Right lobe of liver (tissue), 6 donors: ENCODE measurements around the gene IL4I1. TPM values are rescaled to one million over a fixed set of nuclear protein-coding genes. Genes with fewer than 3 reads are reported as not detected.

Experiments used
- ATAC-seq, 4 donors: fragments of 200-7000 bp; cut with Tn5 transposase; one replicate each; pipeline ENCODE4 v1.9.1; 2020; ENCODE audit warnings: mild to moderate bottlenecking in 4 of 4, moderate library complexity in 4 of 4
- DNase-seq, 3 donors: peaks; one replicate each; pipeline ENCODE4 v3.0.0-alpha.2; 2020
- H3K27ac ChIP-seq, 3 donors: fragments of 200-600 bp; one replicate each; pipeline ENCODE4 v1.8.0; 2022
- H3K27me3 ChIP-seq, 2 donors: fragments of 200-600 bp; one replicate each; pipeline ENCODE4 v1.8.0; 2022
- H3K36me3 ChIP-seq, 4 donors: fragments of 200-600 bp; sonication (generic) in 1 of 4; one replicate each; pipeline versions ENCODE4 v1.5.1 to v1.8.0; 2017 to 2022; ENCODE audit warnings: control low read depth in 1 of 4
- H3K4me1 ChIP-seq, 4 donors: fragments of 200-600 bp; sonication (generic) in 1 of 4; one replicate each; pipeline versions ENCODE4 v1.5.1 to v1.8.0; 2017 to 2022; ENCODE audit warnings: control low read depth in 1 of 4
- H3K4me3 ChIP-seq, 3 donors: fragments of 200-600 bp; one replicate each; pipeline ENCODE4 v1.8.0; 2022
- H3K9me3 ChIP-seq, 4 donors: fragments of 200-600 bp; sonication (generic) in 1 of 4; one replicate each; pipeline versions ENCODE4 v1.5.1 to v1.8.0; 2017 to 2022; ENCODE audit warnings: control low read depth in 1 of 4
- POLR2A ChIP-seq: fragments of 450-650 bp; IDR thresholded peaks from one replicate; pipeline ENCODE4 v1.6.1; 2017; ENCODE audit warnings: antibody characterized with exemption, mild to moderate bottlenecking
- WGBS: methylation state at CpG from one replicate; pipeline ENCODE4 v1.1.6; 2018; ENCODE audit warnings: low coverage, low lambda C conversion rate; ENCODE audit not compliant: insufficient coverage; ENCODE audit errors: missing lambda C conversion rate; 5-methylcytosine and 5-hydroxymethylcytosine counted together
- intact Hi-C, 2 donors: fragments of 100-400 bp; cut with DNase I; formaldehyde crosslinking; loops; one replicate each; pipeline versions ENCODE4 v1.11.2 to v1.14.1; 2022
- total RNA-seq, 6 experiments: library from RNA; depleted of rRNA in 2 of 6; stranded (reverse); fragments of >200 nt in 2 of 6; fragmentation: NEBNext Ultra II Directional in 3 of 6; extraction: Animal tissue kit (Norgen Biotek cat#: 25700) in 3 of 6; gene quantifications; one replicate each; pipeline versions ENCODE4 v1.1.0 to v1.2.4, GENCODE V29; 2016 to 2023
- TF ChIP-seq, protein P1 (sequence below), 4 donors: fragments of 200-600 bp in 3 of 4; fragments of 450-650 bp in 1 of 4; IDR thresholded peaks; one replicate each; pipeline versions ENCODE4 v1.5.1 to v1.8.0; 2016 to 2022; ENCODE audit warnings: antibody characterized with exemption in 4 of 4, mild to moderate bottlenecking in 2 of 4
- donor health status: DM: no; HTN: yes; CAD: no.
- donor health status: DM: no; HTN: no; CAD: no.
- donor health status: DM: no; HTN: no; CAD: no.
- donor health status: DM: no; HTN: yes; CAD: no.
- donor health status: DM: no; HTN: yes; CAD: no.

Gene IL4I1
- total RNA-seq, 6 experiments from 2014 or later, result 0.56 to 4.2 (median 1.0) TPM; not detected in 3

DNA sequence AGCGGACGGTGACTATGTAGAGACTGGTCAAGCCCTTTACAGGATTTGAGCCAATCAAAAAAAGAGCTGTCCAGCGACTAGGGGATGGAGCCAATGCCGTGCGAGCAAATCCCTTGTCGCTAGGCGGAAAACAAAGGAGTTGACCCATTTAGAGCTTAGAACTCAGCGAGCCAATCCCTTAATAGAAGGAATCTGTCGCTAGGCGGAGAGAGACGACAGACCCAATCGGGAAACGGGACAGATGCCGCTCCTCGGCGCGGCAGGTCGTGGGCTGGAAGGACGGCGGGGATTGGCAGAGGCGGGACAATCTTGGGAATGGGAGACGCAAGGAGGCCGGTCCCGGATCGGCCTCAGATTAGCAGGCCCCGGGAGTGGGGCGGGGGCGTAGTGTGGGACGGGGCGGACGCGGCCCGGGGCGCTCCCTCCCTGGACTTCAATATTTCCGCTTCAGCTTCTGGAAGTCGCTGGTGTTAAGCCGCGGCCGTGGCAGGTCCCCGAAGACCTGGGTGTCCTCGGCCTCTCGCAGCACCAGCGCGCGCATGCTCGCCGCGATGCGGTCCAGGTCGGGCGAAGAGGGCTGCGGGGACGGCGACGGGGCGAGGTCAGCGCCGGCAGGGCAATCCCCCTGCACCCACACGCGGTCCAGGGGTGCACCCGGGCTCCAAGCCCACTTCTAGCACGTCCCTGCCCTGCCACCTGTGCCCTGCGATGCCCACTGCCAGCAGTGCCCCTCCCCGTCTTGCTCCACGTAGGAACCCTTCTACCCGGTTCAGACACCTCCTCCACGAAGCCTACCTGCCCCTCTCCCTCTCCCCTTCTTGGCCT, 27.0 kb downstream of the IL4I1 start:
- DNase-seq, result peak; percentile 95 to 97 (median 96)
- intact Hi-C loops, result no loop called here
- 0% methylated on average over 30 of the region's 67 CpGs for WGBS
- TF ChIP-seq, protein P1, sequence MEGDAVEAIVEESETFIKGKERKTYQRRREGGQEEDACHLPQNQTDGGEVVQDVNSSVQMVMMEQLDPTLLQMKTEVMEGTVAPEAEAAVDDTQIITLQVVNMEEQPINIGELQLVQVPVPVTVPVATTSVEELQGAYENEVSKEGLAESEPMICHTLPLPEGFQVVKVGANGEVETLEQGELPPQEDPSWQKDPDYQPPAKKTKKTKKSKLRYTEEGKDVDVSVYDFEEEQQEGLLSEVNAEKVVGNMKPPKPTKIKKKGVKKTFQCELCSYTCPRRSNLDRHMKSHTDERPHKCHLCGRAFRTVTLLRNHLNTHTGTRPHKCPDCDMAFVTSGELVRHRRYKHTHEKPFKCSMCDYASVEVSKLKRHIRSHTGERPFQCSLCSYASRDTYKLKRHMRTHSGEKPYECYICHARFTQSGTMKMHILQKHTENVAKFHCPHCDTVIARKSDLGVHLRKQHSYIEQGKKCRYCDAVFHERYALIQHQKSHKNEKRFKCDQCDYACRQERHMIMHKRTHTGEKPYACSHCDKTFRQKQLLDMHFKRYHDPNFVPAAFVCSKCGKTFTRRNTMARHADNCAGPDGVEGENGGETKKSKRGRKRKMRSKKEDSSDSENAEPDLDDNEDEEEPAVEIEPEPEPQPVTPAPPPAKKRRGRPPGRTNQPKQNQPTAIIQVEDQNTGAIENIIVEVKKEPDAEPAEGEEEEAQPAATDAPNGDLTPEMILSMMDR (IDR thresholded peaks at IDR 0.05), result peak in 2 of 4 donors; percentile 22 to 24
- TF ChIP-seq POLR2A, result peak; percentile 72
- Histone ChIP-seq H3K27me3 (no peaks in the 10 kb centered on the region), H3K27ac (peak overlapping the region; percentile 64 to 87 (median 69)), H3K4me3 (peak overlapping the region; percentile 48 to 72 (median 65)), H3K9me3 (no peaks in the 10 kb centered on the region), H3K4me1 (peaks cover 4 to 36% (median 17%) of the 10 kb centered on the region in 4 donors), H3K36me3 (peaks cover 0 to 3% (median 0%) of the 10 kb centered on the region in 4 donors)
- ATAC-seq, result peak; percentile 61 to 81 (median 79)

DNA sequence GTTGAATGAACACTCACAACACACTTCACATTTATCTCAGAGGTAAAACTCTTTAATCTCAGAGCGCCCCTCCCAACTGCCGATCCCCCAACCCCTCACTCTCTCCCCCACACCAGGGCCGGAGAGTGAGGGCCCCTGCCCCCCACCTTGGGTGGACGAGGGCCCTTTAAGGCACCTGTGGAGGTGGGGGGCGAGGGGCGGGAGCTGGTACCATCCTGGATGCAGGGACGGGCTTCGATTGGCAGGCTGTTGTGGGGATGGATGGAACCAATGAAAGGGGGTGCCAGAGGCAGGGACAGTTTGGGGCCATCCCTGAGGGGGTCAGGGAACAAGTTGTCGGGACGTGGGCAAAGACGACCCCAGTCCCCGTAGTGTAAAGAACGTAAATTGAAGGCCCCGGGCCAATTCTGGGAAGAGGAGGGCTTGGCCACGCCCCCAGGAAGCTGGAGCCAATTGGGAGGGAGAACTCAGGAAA, 27.6 kb downstream of the IL4I1 start:
- Histone ChIP-seq H3K27ac (peak overlapping the region; percentile 34 to 69 (median 69)), H3K4me1 (peaks cover 4 to 37% (median 17%) of the 10 kb centered on the region in 4 donors), H3K9me3 (no peaks in the 10 kb centered on the region), H3K36me3 (peaks cover 0 to 4% (median 1%) of the 10 kb centered on the region in 4 donors), H3K4me3 (peak overlapping the region; percentile 3 to 72 (median 19)), H3K27me3 (no peaks in the 10 kb centered on the region)
- intact Hi-C loops, result no loop called here
- DNase-seq, result no peak
- peak; percentile 1 to 12 (median 2) for ATAC-seq
- TF ChIP-seq, protein P1 (IDR thresholded peaks at IDR 0.05), result no peak
- no peak for TF ChIP-seq POLR2A
- WGBS, result 3% methylated on average over 15 of the region's 15 CpGs

DNA sequence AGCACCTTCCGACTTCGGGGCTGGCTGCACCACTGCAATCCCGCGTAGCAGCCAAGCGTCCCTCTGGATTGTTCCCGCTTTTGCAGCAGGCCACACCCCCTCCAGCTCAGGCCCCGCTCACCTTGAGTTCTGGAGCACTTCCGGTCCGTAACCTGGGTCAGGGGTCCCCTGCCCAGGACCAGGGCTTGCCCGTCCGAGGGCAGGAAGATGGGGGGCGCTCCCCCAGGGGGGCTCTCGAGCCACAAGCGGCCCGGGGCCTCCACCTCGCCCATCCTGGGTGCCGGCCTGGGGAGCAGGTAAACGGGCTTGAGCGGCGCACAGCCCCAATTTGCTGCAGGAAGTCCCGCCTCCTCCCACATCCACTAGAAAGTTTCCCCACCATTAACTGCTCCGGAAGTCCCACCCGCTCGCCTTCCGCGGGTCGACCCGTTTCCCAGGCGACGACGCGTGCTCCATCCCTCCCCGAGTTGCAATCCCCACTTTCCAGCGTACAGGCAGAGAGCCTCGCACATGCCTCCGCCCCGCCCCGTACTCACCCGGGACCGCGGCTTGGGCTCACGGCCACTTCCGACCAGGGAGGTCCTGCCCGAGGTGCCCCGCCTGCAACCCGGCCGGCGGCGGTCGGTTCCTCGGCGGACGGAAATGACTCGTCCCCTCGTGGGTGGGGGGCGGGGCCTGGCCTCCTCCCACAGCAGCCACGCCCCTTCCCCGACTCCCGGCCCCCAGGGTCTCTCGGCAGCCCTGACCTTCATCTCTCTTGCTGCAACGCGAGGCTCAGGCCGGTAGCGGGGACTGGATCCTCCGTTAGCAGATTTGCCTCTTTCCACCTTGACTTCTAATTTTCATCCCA, 29.5 kb downstream of the IL4I1 start, which contains the start of gene PNKP:
TSS of gene PNKP (minus strand) at position 644 of the 850 bp plus-strand sequence. CDS start at position 272, 372 bp downstream.
- Histone ChIP-seq H3K4me3 (peak within 1 kb of the TSS; percentile 84 to 95 (median 88)), H3K36me3 (peaks cover 0 to 4% (median 4%) of the 10 kb centered on the region in 4 donors), H3K27ac (peak within 1 kb of the TSS; percentile 46 to 87 (median 69)), H3K4me1 (peaks cover 4 to 37% (median 17%) of the 10 kb centered on the region in 4 donors), H3K9me3 (no peaks in the 10 kb centered on the region), H3K27me3 (no peaks in the 10 kb centered on the region)
- peak; percentile 64 for TF ChIP-seq POLR2A
- TF ChIP-seq, protein P1 (IDR thresholded peaks at IDR 0.05), result no peak
- intact Hi-C loops, result no loop called here
- 0% methylated on average over 40 of the region's 65 CpGs for WGBS
- DNase-seq, result peak; percentile 91 to 93 (median 92)
- ATAC-seq, result peak; percentile 60 to 67 (median 62)

DNA sequence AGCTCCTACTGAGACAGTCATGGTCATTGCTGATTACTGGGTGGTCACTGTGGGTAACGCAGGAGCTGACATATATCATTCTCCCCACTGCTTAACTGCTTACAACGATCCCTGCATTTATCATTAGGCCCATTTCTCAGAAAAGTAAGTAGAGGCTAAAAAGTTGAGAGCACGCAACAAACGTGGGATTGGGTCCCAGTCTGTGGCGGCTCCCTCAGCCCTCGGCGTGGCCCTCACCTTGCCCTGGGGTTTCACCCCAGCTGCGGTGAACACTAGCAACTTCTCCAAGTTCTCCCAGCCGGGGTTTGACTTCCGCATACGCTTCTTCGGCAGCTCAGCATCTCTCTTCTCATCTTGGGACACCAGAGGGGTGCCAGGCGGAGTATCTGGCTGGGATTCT, 31.8 kb downstream of the IL4I1 start:
- no peaks in the 10 kb centered on the region for H3K27me3 ChIP-seq
- no peak for TF ChIP-seq POLR2A
- TF ChIP-seq, protein P1 (IDR thresholded peaks at IDR 0.05), result no peak
- H3K4me3 ChIP-seq, result no peak overlapping the region
- intact Hi-C loops, result no loop called here
- H3K36me3 ChIP-seq, result peaks cover 3 to 13% (median 4%) of the 10 kb centered on the region in 4 donors
- 83% methylated on average over 1 of the region's 13 CpGs for WGBS
- DNase-seq (peak in 1 of 3 donors; percentile 24), ATAC-seq (no peak)
- H3K27ac ChIP-seq, result no peak overlapping the region
- H3K9me3 ChIP-seq, result no peaks in the 10 kb centered on the region
- peaks cover 4 to 31% (median 13%) of the 10 kb centered on the region in 4 donors for H3K4me1 ChIP-seq
